Sigmoid colon (tissue), 4 donors: ENCODE results near the gene GRAMD4.

Experiments used
- CTCF ChIP-seq, 4 experiments: fragments of 450-650 bp in 3 of 4; fragments of 200-600 bp in 1 of 4; IDR thresholded peaks; one replicate each; pipeline ENCODE4 v1.5.1; 2016 to 2019; ENCODE audit warnings: antibody characterized with exemption in 4 of 4, mild to moderate bottlenecking in 3 of 4, moderate library complexity in 2 of 4
- EP300 ChIP-seq, 4 donors: sonication (generic); formaldehyde crosslinking; IDR thresholded peaks; one replicate each; pipeline ENCODE4 v1.6.1; 2017; ENCODE audit warnings: antibody characterized with exemption in 4 of 4
- POLR2A ChIP-seq, 2 donors: fragments of 450-650 bp; IDR thresholded peaks; one replicate each; pipeline ENCODE4 v1.6.1; 2016; ENCODE audit warnings: antibody characterized with exemption in 2 of 2, mild to moderate bottlenecking in 2 of 2, moderate library complexity in 2 of 2
- POLR2AphosphoS5 ChIP-seq, 4 donors: sonication (generic); formaldehyde crosslinking; IDR thresholded peaks; one replicate each; pipeline ENCODE4 v1.6.1; 2017; ENCODE audit warnings: antibody characterized with exemption in 4 of 4

- TF ChIP-seq CTCF (IDR thresholded peaks at IDR 0.05) (no peak), POLR2A (IDR thresholded peaks at IDR 0.05) (no peak), POLR2AphosphoS5 (IDR thresholded peaks at IDR 0.05) (no peak), EP300 (IDR thresholded peaks at IDR 0.05) (no peak)
Measured at GRCh38 chr22:46617986-46618647, 2.1 kb upstream of the GRAMD4 start.
